Measurements from ENCODE around the gene CAP1. TPM values are rescaled to one million over a fixed set of nuclear protein-coding genes. Genes with fewer than 3 reads are reported as not detected.

The CAP1 gene
- total RNA-seq: 100 to 1,000 TPM; 150 to 304 (median 206) TPM
- 100 to 1,000 TPM in 1 of 3 donors, 10 to 100 TPM in 2; 59.9 to 234 (median 62.5) TPM for polyA plus RNA-seq
- long read RNA-seq, donor 1, transcript CAP1-202 (13 exons, 1,496 nt): minor isoform, 6 of 62 reads
- long read RNA-seq, donor 1, transcript CAP1-206 (13 exons, 2,217 nt): major isoform, 11 of 62 reads
- long read RNA-seq, donor 1, partial matches to known transcripts: 6 of 62 reads
- long read RNA-seq, donor 1, other reads (novel, unspliced or antisense): 33 of 62 reads
- long read RNA-seq, donor 2, transcript CAP1-206 (13 exons, 2,217 nt): major isoform, 12 of 42 reads
- long read RNA-seq, donor 2, partial matches to known transcripts: 21 of 42 reads
- long read RNA-seq, donor 2, other reads (novel, unspliced or antisense): 0 of 42 reads
- long read RNA-seq, donor 3, transcript CAP1-206 (13 exons, 2,217 nt): major isoform, 13 of 31 reads
- long read RNA-seq, donor 3, transcript CAP1-203 (13 exons, 3,105 nt): minor isoform, 5 of 31 reads
- long read RNA-seq, donor 3, transcript CAP1-202 (13 exons, 1,496 nt): minor isoform, 6 of 31 reads
- long read RNA-seq, donor 3, partial matches to known transcripts: 0 of 31 reads
- long read RNA-seq, donor 3, other reads (novel, unspliced or antisense): 0 of 31 reads
- long read RNA-seq, donor 4, transcript CAP1-203 (13 exons, 3,105 nt): minor isoform, 7 of 74 reads
- long read RNA-seq, donor 4, transcript CAP1-206 (13 exons, 2,217 nt): major isoform, 32 of 74 reads
- long read RNA-seq, donor 4, transcript CAP1-202 (13 exons, 1,496 nt): minor isoform, 7 of 74 reads
- long read RNA-seq, donor 4, partial matches to known transcripts: 11 of 74 reads
- long read RNA-seq, donor 4, other reads (novel, unspliced or antisense): 13 of 74 reads
- long read RNA-seq, donor 5, transcript CAP1-203 (13 exons, 3,105 nt): minor isoform, 79 of 356 reads
- long read RNA-seq, donor 5, transcript CAP1-202 (13 exons, 1,496 nt): minor isoform, 40 of 356 reads
- long read RNA-seq, donor 5, transcript CAP1-201 (13 exons, 2,592 nt): minor isoform, 12 of 356 reads
- long read RNA-seq, donor 5, transcript CAP1-206 (13 exons, 2,217 nt): major isoform, 145 of 356 reads
- long read RNA-seq, donor 5, partial matches to known transcripts: 16 of 356 reads
- long read RNA-seq, donor 5, other reads (novel, unspliced or antisense): 54 of 356 reads
- long read RNA-seq, donor 6, transcript CAP1-206 (13 exons, 2,217 nt): major isoform, 23 of 68 reads
- long read RNA-seq, donor 6, transcript CAP1-202 (13 exons, 1,496 nt): minor isoform, 6 of 68 reads
- long read RNA-seq, donor 6, transcript CAP1-203 (13 exons, 3,105 nt): minor isoform, 11 of 68 reads
- long read RNA-seq, donor 6, partial matches to known transcripts: 9 of 68 reads
- long read RNA-seq, donor 6, other reads (novel, unspliced or antisense): 15 of 68 reads
- long read RNA-seq, donor 7, transcript CAP1-206 (13 exons, 2,217 nt): major isoform, 5 of 23 reads
- long read RNA-seq, donor 7, partial matches to known transcripts: 12 of 23 reads
- long read RNA-seq, donor 7, other reads (novel, unspliced or antisense): 0 of 23 reads
- long read RNA-seq, donor 8, transcript CAP1-217 (5 exons, 856 nt): minor isoform, 9 of 53 reads
- long read RNA-seq, donor 8, transcript CAP1-202 (13 exons, 1,496 nt): minor isoform, 8 of 53 reads
- long read RNA-seq, donor 8, transcript CAP1-206 (13 exons, 2,217 nt): major isoform, 18 of 53 reads
- long read RNA-seq, donor 8, partial matches to known transcripts: 0 of 53 reads
- long read RNA-seq, donor 8, other reads (novel, unspliced or antisense): 10 of 53 reads
- long read RNA-seq, donor 9, transcript CAP1-206 (13 exons, 2,217 nt): major isoform, 15 of 26 reads
- long read RNA-seq, donor 9, partial matches to known transcripts: 0 of 26 reads
- long read RNA-seq, donor 9, other reads (novel, unspliced or antisense): 0 of 26 reads
- long read RNA-seq, donor 10, transcript CAP1-206 (13 exons, 2,217 nt): major isoform, 9 of 57 reads
- long read RNA-seq, donor 10, partial matches to known transcripts: 0 of 57 reads
- long read RNA-seq, donor 10, other reads (novel, unspliced or antisense): 41 of 57 reads

- no peaks in the 10 kb centered on the region for H3K27me3 ChIP-seq
- intact Hi-C loops (cut with DNase I): no loop called here
- 0 to 1% (median 0%) methylated on average over 21 to 65 of the region's 65 CpGs for WGBS, 4 donors
- H3K36me3 ChIP-seq (replicated peaks in 1 of 2): peaks cover 0 to 3% of the 10 kb centered on the region in 2 donors
- peaks cover 24 to 67% of the 10 kb centered on the region in 2 donors for H3K4me1 ChIP-seq (replicated peaks in 1 of 2)
- H3K4me3 ChIP-seq: peak within 1 kb of the TSS; percentile 25 to 90 (median 74)
- DNase-seq: peak; percentile 98 to 100 (median 99)
- peak within 1 kb of the TSS; percentile 68 to 97 (median 95) for H3K27ac ChIP-seq
- H3K9me3 ChIP-seq (replicated peaks in 1 of 3): no peaks in the 10 kb centered on the region
- TF ChIP-seq CTCF (IDR thresholded peaks at IDR 0.05): no peak
- TF ChIP-seq POLR2A (IDR thresholded peaks at IDR 0.05): no peak
Observed at GRCh38 chr1:40040511-40041465, at the start of gene CAP1. TSS of gene CAP1 (plus strand) at chr1:40040729. CDS start at chr1:40059347, 18,618 bp downstream.

GRCh38 chr1:39992234-39992633 lies 48.3 kb upstream of the CAP1 start:
- H3K27ac ChIP-seq: no peak overlapping the region
- DNase-seq: no peak
- H3K9me3 ChIP-seq (replicated peaks in 1 of 3): no peaks in the 10 kb centered on the region
- no peaks in the 10 kb centered on the region for H3K36me3 ChIP-seq (replicated peaks in 1 of 2)
- no peaks in the 10 kb centered on the region for H3K4me1 ChIP-seq (replicated peaks in 1 of 2)
- TF ChIP-seq CTCF (IDR thresholded peaks at IDR 0.05): no peak
- TF ChIP-seq POLR2A (IDR thresholded peaks at IDR 0.05): no peak
- no peaks in the 10 kb centered on the region for H3K27me3 ChIP-seq
- no peak overlapping the region for H3K4me3 ChIP-seq
- intact Hi-C loops (cut with DNase I): no loop called here
- 48 to 65% (median 53%) methylated on average over 2 of the region's 2 CpGs for WGBS, 4 donors

GRCh38 chr1:39992888-39993287 lies 47.6 kb upstream of the CAP1 start:
- DNase-seq: no peak
- Histone ChIP-seq H3K9me3 (replicated peaks in 1 of 3) (no peaks in the 10 kb centered on the region), H3K27ac (no peak overlapping the region), H3K27me3 (no peaks in the 10 kb centered on the region), H3K36me3 (replicated peaks in 1 of 2) (no peaks in the 10 kb centered on the region), H3K4me3 (no peak overlapping the region), H3K4me1 (replicated peaks in 1 of 2) (no peaks in the 10 kb centered on the region)
- TF ChIP-seq POLR2A (IDR thresholded peaks at IDR 0.05): no peak
- no peak for TF ChIP-seq CTCF (IDR thresholded peaks at IDR 0.05)
- 71 to 97% (median 89%) methylated on average over 5 of the region's 5 CpGs for WGBS, 4 donors
- intact Hi-C loops (cut with DNase I): no loop called here

All from adrenal gland (tissue), 19 donors.